BJ (cell line): ENCODE data around the gene TUT4. TPM values are rescaled to one million over a fixed set of nuclear protein-coding genes. Genes with fewer than 3 reads are reported as not detected.

Experiments
- CTCF ChIA-PET: fragments of 350-600 bp; formaldehyde crosslinking; extraction: SDS; loops from one replicate; lab custom pipeline; 2021; ENCODE audit warnings: antibody characterized with exemption, inconsistent platforms; lab: Yijun Ruan, JAX
- POLR2A ChIA-PET: fragments of 300-600 bp; sonication (Branson Sonifier 250); formaldehyde crosslinking; extraction: SDS; loops from one replicate; lab custom pipeline; 2021; ENCODE audit warnings: antibody characterized with exemption; lab: Charles Lee
- DNase-seq: peaks from one replicate; pipeline ENCODE4 v3.0.0-alpha.2; 2011; ENCODE audit warnings: low read depth
- H3K27me3 ChIP-seq: 2 replicates; pipeline ENCODE4 v1.6.0; 2011; ENCODE audit warnings: low read length; ENCODE audit not compliant: control insufficient read depth, insufficient read depth
- H3K36me3 ChIP-seq: 2 replicates; pipeline ENCODE4 v1.5.1; 2011; ENCODE audit warnings: low read length; ENCODE audit not compliant: control insufficient read depth, insufficient read depth
- H3K4me3 ChIP-seq: 2 replicates; pipeline ENCODE4 v1.5.1; 2011; ENCODE audit warnings: low read depth, mild to moderate bottlenecking, control low read depth, low read length
- polyA plus RNA-seq: library from polyadenylated mRNA; depleted of rRNA; stranded (reverse); fragments of >200 nt; gene quantifications from 2 replicates; pipeline ENCODE4 v1.2.3, GENCODE V29; 2011
- TF ChIP-seq, protein P1 (sequence below): IDR thresholded peaks from 2 replicates; pipeline ENCODE4 v1.5.1; 2011; ENCODE audit warnings: low read depth, mild to moderate bottlenecking, control low read depth, inconsistent platforms, low read length, moderate library complexity; ENCODE audit not compliant: insufficient read depth

The TUT4 gene
- polyA plus RNA-seq, 1 experiment: 27.9 TPM

DNA sequence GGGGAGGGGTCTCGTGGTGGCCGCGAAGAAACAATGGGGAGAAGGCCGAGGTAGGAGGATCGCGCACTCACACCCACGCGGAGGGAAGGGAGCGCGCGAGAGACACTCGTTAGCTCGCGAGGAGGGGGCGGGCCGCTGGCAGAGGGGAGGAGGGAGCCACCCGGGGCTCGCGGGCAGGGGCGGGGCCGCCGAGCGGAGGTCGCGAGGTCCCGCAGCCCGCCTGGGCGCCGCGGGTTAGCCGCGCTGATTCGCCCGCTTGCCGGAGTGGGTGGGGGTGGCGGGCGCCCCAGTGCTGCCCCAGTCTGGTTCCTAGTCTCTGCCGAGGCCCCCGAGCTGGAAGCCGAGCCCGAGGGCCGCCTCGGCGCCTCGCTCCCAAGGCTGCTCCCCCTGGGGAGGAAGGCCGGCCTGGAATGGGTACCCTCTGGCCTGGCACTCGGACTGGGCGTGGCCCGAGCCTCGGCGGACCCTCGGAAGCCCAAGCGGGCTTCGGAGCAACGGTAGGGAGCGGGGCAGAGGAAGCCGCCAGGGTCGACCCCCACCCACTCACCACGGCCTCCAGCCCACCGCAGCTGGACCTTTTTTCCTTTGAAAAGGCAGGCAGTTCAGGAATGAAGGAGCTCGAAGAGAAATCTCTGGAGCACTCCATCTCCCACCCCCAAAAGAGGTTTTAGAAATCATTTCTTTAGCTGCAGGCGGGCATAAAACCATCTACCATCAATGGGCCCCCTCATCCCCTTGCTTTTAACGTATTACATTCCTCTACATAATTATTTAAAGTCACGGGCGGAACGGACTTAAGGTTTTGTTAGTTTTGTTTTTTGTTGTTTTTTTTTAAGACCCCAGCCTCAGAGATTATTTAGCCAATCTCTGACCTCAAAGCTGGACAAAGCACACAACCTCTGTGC is 722 bp upstream of the TUT4 start:
- Histone ChIP-seq H3K27me3 (no peaks in the 10 kb centered on the region), H3K36me3 (no peaks in the 10 kb centered on the region), H3K4me3 (peak overlapping the region; percentile 96)
- DNase-seq: no peak
- TF ChIP-seq, protein P1, sequence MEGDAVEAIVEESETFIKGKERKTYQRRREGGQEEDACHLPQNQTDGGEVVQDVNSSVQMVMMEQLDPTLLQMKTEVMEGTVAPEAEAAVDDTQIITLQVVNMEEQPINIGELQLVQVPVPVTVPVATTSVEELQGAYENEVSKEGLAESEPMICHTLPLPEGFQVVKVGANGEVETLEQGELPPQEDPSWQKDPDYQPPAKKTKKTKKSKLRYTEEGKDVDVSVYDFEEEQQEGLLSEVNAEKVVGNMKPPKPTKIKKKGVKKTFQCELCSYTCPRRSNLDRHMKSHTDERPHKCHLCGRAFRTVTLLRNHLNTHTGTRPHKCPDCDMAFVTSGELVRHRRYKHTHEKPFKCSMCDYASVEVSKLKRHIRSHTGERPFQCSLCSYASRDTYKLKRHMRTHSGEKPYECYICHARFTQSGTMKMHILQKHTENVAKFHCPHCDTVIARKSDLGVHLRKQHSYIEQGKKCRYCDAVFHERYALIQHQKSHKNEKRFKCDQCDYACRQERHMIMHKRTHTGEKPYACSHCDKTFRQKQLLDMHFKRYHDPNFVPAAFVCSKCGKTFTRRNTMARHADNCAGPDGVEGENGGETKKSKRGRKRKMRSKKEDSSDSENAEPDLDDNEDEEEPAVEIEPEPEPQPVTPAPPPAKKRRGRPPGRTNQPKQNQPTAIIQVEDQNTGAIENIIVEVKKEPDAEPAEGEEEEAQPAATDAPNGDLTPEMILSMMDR: 0 out of 2 replicates have a peak, but pooled peaks have one; percentile 14
- CTCF ChIA-PET: interaction anchor here (0.7 to 1.3 kb wide), 3 partner anchors 14 to 915 kb away, joined by 3 read pairs; no protein-coding TSS in a partner anchor
- POLR2A ChIA-PET: interaction anchor here (0.6 kb wide), 3 partner anchors 66 to 188 kb away, joined by 3 to 5 read pairs (median 3); partner anchors contain the start of gene CC2D1B

DNA sequence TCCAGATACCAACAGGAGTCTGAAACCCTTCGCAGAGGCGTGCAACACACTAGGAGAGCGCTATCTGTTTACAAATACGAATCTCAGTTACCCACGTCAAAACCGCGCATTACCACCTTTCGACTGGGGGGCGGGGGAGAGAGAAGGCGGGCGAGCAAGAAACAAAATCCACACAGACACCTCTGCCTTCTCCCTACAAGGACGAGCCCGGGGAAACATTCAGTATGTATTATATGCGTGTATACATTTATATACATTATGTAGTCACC is 722 bp downstream of the TUT4 start:
- TF ChIP-seq, protein P1: no peak
- CTCF ChIA-PET: no interaction called here
- Histone ChIP-seq H3K4me3 (peak overlapping the region; percentile 96), H3K36me3 (no peaks in the 10 kb centered on the region), H3K27me3 (no peaks in the 10 kb centered on the region)
- no peak for DNase-seq
- POLR2A ChIA-PET: no interaction called here

DNA sequence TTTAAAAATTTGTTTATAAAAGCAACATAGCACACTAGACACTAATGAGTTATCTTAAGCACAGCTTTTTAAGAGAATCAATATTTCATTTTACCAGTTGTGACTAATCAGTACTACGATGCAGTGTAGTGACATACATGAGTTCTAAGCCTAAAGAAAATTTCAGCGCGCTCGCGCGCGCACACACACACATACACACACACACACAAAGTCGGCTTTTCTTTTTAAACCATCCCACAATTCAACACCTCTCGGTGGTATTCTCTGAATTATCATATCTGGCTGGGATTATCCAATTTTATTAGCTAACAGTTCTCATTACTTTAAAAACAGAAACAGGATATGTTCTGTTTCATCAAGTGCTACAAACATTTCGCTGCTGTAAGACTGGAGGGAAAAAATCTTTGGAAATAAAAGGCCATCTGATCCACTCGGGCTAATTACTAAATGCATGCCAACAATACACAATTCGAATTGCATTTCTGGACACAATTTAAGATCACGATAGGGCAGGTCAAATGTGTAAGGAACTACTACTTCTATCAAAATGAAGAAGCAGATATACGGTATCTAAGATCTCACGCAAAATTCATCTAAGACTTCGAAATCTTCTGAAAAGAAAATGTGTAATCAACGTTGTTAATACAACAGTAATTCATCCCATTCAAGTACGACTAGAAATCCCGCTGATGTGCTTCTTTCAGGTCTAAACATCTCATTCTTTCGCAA is 1.2 kb downstream of the TUT4 start:
- H3K27me3 ChIP-seq: no peaks in the 10 kb centered on the region
- CTCF ChIA-PET: interaction anchor here (0.9 kb wide), 1 partner anchor 14 kb away, joined by 3 read pairs; no protein-coding TSS in a partner anchor
- TF ChIP-seq, protein P1: no peak
- H3K4me3 ChIP-seq: peak overlapping the region; percentile 96
- no peaks in the 10 kb centered on the region for H3K36me3 ChIP-seq
- no peak for DNase-seq
- POLR2A ChIA-PET: no interaction called here

DNA sequence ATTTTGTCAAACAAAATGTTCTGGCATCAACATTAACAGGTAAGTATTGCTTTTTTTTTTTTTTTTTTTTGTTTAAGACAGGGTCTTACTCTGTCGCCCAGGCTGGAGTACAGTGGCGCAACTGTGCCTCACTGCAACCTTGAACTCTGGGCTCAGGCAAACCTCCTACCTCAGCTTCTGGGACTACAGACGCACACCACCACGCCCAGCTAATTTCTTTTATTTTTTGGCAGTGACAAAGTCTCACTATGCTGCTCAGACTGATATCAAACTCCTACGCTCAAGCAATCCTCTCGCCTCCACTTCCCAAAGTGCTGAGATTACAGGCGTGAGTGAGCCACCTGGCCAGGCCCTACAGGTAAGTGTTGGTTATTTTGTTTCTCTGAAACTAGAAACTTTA is 2.4 kb downstream of the TUT4 start:
- ChIA-PET CTCF (interaction anchor here (0.9 kb wide), 1 partner anchor 13 kb away, joined by 3 read pairs; no protein-coding TSS in a partner anchor), POLR2A (no interaction called here)
- H3K4me3 ChIP-seq: no peak overlapping the region
- no peaks in the 10 kb centered on the region for H3K27me3 ChIP-seq
- TF ChIP-seq, protein P1: no peak
- H3K36me3 ChIP-seq: no peaks in the 10 kb centered on the region
- DNase-seq: no peak

DNA sequence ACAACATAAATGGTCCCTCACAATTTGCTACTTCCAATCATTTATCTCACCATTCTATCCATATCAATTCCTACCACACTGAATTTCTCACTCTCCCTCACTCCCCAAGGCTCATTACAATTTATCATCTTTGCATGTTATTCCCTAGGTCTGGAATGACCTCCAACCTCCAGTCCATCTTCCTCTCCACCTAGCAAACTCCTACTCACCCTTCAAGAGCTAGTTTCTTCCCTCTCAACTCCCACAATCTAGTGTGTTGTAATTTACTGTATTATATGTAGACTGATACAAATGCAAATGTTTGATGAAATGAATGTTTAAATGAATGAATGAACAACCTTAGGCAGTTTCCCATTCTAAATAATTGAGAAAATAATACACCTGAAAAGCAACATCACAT is 3.6 kb downstream of the TUT4 start:
- POLR2A ChIA-PET: no interaction called here
- TF ChIP-seq, protein P1: no peak

More for the DNA sequence above, 3.6 kb downstream of the TUT4 start:
- DNase-seq: no peak
- Histone ChIP-seq H3K36me3 (no peaks in the 10 kb centered on the region), H3K27me3 (no peaks in the 10 kb centered on the region), H3K4me3 (no peak overlapping the region)
- CTCF ChIA-PET: no interaction called here
